H1 (cell line): Measurements from ENCODE around the gene COX7A2. TPM values are rescaled to one million over a fixed set of nuclear protein-coding genes. Genes with fewer than 3 reads are reported as not detected.

Experiments used
- BACH1 ChIP-seq: IDR thresholded peaks from 2 replicates; pipeline ENCODE4 v1.6.1; 2012; ENCODE audit warnings: low read length, improper control_type of control experiment
- BCL11A ChIP-seq, 2 experiments: IDR thresholded peaks; one replicate each; pipeline ENCODE4 v1.6.1; 2011; ENCODE audit warnings: low read depth in 2 of 2, low read length in 2 of 2, mild to moderate bottlenecking in 2 of 2
- CHD1 ChIP-seq: IDR thresholded peaks from 2 replicates; pipeline ENCODE4 v1.6.1; 2012; ENCODE audit warnings: low read depth, low read length, improper control_type of control experiment
- POU5F1 ChIP-seq: IDR thresholded peaks from 2 replicates; pipeline ENCODE4 v1.6.1; 2011; ENCODE audit warnings: low read depth, mild to moderate bottlenecking, low read length, moderate library complexity
- RFX5 ChIP-seq: IDR thresholded peaks from 2 replicates; pipeline ENCODE4 v1.6.1; 2011; ENCODE audit warnings: low read depth, low read length, improper control_type of control experiment, borderline replicate concordance
- RNF2 ChIP-seq: fragments of 200-900, 300-1000 bp; sonication (generic); IDR thresholded peaks from 2 replicates; pipeline ENCODE4 v1.7.1; 2016; ENCODE audit warnings: borderline replicate concordance, low read depth, mild to moderate bottlenecking, antibody characterized with exemption, low read length; ENCODE audit not compliant: poor library complexity, severe bottlenecking; ENCODE audit errors: missing control alignments
- SAP30 ChIP-seq: fragments of 300-600 bp; sonication (generic); IDR thresholded peaks from 2 replicates; pipeline ENCODE4 v1.7.1; 2012; ENCODE audit warnings: low read length, moderate library complexity, mild to moderate bottlenecking, inconsistent platforms; ENCODE audit not compliant: insufficient read depth, insufficient replicate concordance
- SIX5 ChIP-seq: IDR thresholded peaks from 2 replicates; pipeline ENCODE4 v1.6.1; 2011; ENCODE audit warnings: mild to moderate bottlenecking, low read depth, low read length
- YY1 ChIP-seq: IDR thresholded peaks from 2 replicates; pipeline ENCODE4 v1.6.1; 2011; ENCODE audit warnings: low read depth, mild to moderate bottlenecking, low read length
- ZNF274 ChIP-seq: IDR thresholded peaks from 2 replicates; pipeline ENCODE4 v1.7.0; 2012; ENCODE audit warnings: low read length, borderline replicate concordance; ENCODE audit errors: extremely low read depth
- polyA plus RNA-seq, 7 experiments: library from polyadenylated mRNA; depleted of rRNA in 3 of 7; stranded (reverse) in 5 of 7; unstranded in 2 of 7; fragments of >200 nt in 5 of 7; fragments of 200-250 nt in 2 of 7; gene quantifications; 1 replicate in 5 of 7; 2 replicates in 1 of 7; 4 replicates in 1 of 7; pipeline versions ENCODE4 v1.2.1 to v1.2.3, GENCODE V29; 2011 to 2013; ENCODE audit warnings: missing spikeins in 2 of 7, mixed read lengths in 2 of 7
- total RNA-seq: library from RNA; stranded (reverse); fragmentation: NEBNext Ultra II Directional; extraction: Animal tissue kit (Norgen Biotek cat#: 25700); gene quantifications from 2 replicates; pipeline ENCODE4 v1.2.1, GENCODE V29; 2021
- TF ChIP-seq, protein P1 (sequence below): fragments of 300-600 bp; sonication (generic); IDR thresholded peaks from 2 replicates; pipeline ENCODE4 v1.7.1; 2012; ENCODE audit warnings: low read length, moderate library complexity, mild to moderate bottlenecking, inconsistent platforms; ENCODE audit not compliant: insufficient replicate concordance

The COX7A2 gene
- total and polyA plus RNA-seq, 2 of the 8 experiments (the other 6 are each of a cell fraction or from before 2014, with no cell fraction given) = 262 to 468 TPM

DNA sequence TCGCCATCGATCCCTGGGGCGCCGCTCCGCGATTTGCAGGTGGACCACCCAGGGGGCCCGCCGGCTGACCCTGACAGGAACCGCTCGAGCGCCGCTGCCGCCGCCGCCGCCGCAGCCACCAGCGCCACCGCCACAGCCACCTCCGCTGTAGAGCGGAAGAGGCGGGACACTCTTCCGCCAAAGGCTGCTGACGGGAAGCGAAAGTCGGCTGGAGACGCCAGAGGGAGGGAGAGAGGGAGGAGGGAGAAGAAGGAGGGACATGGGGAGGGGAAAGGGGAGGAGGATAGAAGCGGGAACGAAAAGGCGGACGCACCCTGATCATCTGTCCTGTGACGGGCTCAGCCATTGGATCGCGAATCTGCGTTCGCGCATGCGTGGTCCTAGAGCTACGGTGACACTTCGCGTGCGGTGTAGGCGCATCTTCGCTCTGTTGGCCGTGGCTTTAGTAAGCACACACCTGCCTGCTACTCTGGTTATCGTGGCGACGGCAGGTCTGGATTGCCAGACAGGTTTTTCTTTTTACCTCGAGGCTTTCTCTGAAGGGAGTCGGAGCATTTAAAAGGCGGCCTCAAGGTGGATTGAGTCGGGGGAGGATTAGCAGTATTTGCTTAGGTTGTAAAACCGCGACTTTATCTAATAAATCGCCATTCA, 41.2 kb upstream of the COX7A2 start, which contains the start of gene TMEM30A (continued):
- TF ChIP-seq RFX5 = no peak
- TF ChIP-seq SAP30 = no peak
- no peak for TF ChIP-seq SIX5
- TF ChIP-seq, protein P1, sequence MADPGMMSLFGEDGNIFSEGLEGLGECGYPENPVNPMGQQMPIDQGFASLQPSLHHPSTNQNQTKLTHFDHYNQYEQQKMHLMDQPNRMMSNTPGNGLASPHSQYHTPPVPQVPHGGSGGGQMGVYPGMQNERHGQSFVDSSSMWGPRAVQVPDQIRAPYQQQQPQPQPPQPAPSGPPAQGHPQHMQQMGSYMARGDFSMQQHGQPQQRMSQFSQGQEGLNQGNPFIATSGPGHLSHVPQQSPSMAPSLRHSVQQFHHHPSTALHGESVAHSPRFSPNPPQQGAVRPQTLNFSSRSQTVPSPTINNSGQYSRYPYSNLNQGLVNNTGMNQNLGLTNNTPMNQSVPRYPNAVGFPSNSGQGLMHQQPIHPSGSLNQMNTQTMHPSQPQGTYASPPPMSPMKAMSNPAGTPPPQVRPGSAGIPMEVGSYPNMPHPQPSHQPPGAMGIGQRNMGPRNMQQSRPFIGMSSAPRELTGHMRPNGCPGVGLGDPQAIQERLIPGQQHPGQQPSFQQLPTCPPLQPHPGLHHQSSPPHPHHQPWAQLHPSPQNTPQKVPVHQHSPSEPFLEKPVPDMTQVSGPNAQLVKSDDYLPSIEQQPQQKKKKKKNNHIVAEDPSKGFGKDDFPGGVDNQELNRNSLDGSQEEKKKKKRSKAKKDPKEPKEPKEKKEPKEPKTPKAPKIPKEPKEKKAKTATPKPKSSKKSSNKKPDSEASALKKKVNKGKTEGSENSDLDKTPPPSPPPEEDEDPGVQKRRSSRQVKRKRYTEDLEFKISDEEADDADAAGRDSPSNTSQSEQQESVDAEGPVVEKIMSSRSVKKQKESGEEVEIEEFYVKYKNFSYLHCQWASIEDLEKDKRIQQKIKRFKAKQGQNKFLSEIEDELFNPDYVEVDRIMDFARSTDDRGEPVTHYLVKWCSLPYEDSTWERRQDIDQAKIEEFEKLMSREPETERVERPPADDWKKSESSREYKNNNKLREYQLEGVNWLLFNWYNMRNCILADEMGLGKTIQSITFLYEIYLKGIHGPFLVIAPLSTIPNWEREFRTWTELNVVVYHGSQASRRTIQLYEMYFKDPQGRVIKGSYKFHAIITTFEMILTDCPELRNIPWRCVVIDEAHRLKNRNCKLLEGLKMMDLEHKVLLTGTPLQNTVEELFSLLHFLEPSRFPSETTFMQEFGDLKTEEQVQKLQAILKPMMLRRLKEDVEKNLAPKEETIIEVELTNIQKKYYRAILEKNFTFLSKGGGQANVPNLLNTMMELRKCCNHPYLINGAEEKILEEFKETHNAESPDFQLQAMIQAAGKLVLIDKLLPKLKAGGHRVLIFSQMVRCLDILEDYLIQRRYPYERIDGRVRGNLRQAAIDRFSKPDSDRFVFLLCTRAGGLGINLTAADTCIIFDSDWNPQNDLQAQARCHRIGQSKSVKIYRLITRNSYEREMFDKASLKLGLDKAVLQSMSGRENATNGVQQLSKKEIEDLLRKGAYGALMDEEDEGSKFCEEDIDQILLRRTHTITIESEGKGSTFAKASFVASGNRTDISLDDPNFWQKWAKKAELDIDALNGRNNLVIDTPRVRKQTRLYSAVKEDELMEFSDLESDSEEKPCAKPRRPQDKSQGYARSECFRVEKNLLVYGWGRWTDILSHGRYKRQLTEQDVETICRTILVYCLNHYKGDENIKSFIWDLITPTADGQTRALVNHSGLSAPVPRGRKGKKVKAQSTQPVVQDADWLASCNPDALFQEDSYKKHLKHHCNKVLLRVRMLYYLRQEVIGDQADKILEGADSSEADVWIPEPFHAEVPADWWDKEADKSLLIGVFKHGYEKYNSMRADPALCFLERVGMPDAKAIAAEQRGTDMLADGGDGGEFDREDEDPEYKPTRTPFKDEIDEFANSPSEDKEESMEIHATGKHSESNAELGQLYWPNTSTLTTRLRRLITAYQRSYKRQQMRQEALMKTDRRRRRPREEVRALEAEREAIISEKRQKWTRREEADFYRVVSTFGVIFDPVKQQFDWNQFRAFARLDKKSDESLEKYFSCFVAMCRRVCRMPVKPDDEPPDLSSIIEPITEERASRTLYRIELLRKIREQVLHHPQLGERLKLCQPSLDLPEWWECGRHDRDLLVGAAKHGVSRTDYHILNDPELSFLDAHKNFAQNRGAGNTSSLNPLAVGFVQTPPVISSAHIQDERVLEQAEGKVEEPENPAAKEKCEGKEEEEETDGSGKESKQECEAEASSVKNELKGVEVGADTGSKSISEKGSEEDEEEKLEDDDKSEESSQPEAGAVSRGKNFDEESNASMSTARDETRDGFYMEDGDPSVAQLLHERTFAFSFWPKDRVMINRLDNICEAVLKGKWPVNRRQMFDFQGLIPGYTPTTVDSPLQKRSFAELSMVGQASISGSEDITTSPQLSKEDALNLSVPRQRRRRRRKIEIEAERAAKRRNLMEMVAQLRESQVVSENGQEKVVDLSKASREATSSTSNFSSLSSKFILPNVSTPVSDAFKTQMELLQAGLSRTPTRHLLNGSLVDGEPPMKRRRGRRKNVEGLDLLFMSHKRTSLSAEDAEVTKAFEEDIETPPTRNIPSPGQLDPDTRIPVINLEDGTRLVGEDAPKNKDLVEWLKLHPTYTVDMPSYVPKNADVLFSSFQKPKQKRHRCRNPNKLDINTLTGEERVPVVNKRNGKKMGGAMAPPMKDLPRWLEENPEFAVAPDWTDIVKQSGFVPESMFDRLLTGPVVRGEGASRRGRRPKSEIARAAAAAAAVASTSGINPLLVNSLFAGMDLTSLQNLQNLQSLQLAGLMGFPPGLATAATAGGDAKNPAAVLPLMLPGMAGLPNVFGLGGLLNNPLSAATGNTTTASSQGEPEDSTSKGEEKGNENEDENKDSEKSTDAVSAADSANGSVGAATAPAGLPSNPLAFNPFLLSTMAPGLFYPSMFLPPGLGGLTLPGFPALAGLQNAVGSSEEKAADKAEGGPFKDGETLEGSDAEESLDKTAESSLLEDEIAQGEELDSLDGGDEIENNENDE = no peak
- no peak for TF ChIP-seq ZNF274
- TF ChIP-seq POU5F1 = no peak
- TF ChIP-seq CHD1 = no peak
- TF ChIP-seq BCL11A (IDR thresholded peaks at IDR 0.05; ENCODE audit: low read depth in 2 of 2, low read length in 2 of 2) = no peak
- TF ChIP-seq RNF2 = no peak
- TF ChIP-seq BACH1 = no peak
- no peak; the same call in 1 of the 2 replicates for TF ChIP-seq YY1
